ENCODE measurements around the gene ERGIC2. TPM values are rescaled to one million over a fixed set of nuclear protein-coding genes. Genes with fewer than 3 reads are reported as not detected.
"Not testable (repeated sequence)": the region's sequence is repeated elsewhere in the genome, so short reads cannot be mapped to it uniquely, and the experiment has no call there.

The ERGIC2 gene, protein sequence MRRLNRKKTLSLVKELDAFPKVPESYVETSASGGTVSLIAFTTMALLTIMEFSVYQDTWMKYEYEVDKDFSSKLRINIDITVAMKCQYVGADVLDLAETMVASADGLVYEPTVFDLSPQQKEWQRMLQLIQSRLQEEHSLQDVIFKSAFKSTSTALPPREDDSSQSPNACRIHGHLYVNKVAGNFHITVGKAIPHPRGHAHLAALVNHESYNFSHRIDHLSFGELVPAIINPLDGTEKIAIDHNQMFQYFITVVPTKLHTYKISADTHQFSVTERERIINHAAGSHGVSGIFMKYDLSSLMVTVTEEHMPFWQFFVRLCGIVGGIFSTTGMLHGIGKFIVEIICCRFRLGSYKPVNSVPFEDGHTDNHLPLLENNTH
- 95.6 and 108 TPM in 2 replicates for polyA plus RNA-seq (2014; cell fraction: cytosol; rRNA removed)
- 79.7 and 136 TPM in 2 replicates for polyA plus RNA-seq (2014; cell fraction: nucleus; rRNA removed)

DNA sequence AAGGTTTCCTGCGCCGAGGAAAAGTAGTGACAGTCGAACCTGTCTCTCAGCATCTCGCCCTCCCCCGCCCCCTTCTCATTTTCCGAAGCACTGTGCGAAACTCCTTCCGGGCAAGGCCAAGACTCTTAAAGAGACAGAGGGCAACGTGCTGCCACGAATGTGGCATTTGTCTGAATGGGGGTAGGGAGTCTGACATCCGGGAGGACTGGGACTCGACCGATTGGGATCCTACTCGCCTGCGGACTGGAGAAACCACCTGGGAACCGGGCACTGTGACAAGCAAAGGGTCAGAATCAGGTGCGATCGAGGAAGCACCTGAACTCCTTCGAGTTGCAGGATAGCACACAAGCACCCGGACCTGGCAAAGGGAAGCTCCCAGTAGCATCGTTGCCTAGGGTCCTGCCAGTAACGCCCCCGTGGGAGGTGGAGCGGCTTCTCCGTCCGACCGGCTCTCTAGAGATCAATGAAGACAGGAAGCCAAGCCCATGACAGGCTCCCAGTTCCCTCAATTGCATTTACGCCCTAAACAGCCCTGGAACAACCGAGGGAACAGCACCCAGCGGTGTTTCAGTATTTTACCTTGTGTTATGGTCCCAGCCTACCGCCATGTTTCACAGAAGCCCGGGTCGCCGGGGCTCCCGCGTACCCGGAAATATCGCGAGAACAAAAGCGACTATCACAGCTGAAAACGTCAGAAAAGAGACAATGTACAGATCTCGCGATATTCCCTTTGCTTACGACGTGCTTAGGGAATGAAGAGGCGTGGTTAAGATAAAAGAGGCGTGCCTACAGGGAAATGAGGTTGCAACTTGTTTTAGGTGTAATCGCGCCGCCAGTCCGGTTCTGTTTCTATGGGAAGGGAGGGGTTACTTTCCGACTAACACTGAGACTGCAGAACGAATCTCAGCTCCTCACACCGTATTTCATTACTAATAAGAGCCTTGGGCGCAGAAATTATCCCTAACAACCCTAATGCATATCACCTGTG is at the start of gene ERGIC2:
ERGIC2 (minus strand) TSS at position 637 of the 988 bp plus-strand sequence. CDS start 9,539 bp downstream, outside the sequence.
- DNase-seq (ENCODE audit: low spot score), result peak; percentile 100

DNA sequence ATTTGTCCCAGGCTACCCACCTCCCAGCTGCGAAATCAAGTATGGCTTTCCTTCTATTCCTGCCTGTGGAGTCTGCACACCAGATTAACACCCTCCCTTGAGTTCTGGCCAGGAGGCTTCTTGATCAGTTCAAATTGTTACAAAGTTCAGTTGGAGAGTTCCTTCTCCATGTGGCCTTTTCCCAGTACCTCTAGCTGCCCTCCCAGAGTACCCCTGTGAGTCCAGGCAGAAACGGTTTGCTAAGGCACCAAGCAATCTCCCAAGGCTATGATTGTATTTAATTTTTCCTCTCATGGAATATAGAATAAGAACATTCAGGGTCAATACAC is 49.7 kb upstream of the ERGIC2 start:
- DNase-seq (ENCODE audit: low spot score), result no peak

DNA sequence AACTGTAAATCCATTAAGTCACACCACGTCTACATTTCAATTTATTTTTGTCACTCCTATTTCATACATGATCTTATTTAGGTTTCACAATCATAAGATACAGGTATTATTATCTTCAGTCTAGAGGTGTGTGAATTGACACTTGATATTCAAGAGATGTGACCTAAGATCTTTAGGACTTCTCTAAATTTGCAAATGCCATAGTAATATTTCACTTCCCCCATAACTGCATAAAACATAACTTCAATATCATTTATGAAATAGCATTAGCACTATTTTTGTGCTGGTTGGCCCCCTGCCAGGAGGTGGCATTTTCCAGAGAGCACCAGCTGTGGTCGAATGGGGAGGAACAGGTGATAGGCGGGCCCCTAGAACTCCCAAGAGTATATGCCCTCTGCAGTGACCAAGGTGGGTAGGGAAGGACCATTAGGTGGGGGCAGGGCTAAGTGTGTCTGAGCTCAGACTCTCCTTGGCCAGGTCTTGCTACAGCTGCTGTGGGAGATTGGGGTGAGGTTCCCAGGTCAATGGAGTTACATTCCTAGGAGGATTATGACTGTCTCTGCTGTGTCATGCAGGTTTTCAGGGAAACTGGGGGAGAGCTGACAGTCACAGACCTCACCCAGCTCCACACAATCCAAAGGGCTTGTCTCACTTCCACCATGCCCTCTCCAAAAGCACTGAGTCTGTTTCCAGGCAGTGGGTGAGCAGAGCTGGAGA is 49.2 kb upstream of the ERGIC2 start:
- no peak for DNase-seq (ENCODE audit: low spot score)

- DNase-seq (ENCODE audit: low spot score), result no peak
Observed at GRCh38 chr12:29428633-29429032, 47.7 kb upstream of the ERGIC2 start.

GRCh38 chr12:29427964-29428363 is 47.0 kb upstream of the ERGIC2 start:
- DNase-seq (ENCODE audit: low spot score), result no peak

- no peak for DNase-seq (ENCODE audit: low spot score)
Observed at GRCh38 chr12:29426498-29426897, 45.5 kb upstream of the ERGIC2 start.

DNA sequence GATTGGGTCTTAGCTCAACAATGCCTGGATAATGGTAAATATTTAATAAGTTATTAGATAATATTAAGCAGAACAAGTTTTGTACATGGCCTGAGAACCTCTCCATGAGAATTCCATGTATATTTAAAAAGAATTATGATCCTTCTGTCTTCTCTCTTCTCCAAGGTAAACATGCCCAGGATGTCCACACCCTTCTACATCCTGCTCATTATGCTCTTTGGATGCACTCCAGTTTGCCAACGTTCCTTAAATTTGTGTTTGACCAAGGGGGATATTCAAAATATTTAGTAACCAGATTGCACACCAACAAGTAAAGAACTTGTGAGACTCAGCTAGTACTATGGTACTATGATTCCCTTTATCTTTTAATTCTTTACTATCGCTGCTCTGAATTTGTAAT is 44.8 kb upstream of the ERGIC2 start:
- no peak for DNase-seq (ENCODE audit: low spot score)

GRCh38 chr12:29416748-29417147 is 35.8 kb upstream of the ERGIC2 start:
- no peak for DNase-seq (ENCODE audit: low spot score)

- DNase-seq (ENCODE audit: low spot score), result no peak
Observed at GRCh38 chr12:29415111-29415510, 34.1 kb upstream of the ERGIC2 start.

- DNase-seq (ENCODE audit: low spot score), result no peak
Observed at GRCh38 chr12:29414368-29414767, 33.4 kb upstream of the ERGIC2 start.

GRCh38 chr12:29405561-29405960 is 24.6 kb upstream of the ERGIC2 start:
- DNase-seq (ENCODE audit: low spot score), result no peak

DNA sequence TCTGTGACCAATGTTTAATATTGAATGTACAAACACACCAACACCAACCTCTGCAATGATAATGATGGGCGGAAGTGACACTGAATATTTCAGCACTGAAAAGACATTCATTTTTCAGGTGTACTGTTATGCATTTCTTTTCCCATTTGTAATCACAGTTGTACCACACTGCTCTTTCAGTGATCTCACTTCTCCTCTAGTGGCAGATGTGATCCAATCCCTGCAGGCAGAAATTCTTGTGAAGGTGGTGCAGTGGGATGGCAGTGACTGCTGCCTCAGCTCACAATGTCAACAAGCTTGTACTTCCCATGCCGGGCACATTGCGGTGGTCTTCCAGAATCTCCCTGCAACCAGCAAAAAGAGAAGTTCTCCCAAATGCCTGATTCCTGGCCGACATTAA is 23.0 kb upstream of the ERGIC2 start:
- no peak for DNase-seq (ENCODE audit: low spot score)

GRCh38 chr12:29402437-29402836 is 21.5 kb upstream of the ERGIC2 start:
- DNase-seq (ENCODE audit: low spot score), result no peak

DNA sequence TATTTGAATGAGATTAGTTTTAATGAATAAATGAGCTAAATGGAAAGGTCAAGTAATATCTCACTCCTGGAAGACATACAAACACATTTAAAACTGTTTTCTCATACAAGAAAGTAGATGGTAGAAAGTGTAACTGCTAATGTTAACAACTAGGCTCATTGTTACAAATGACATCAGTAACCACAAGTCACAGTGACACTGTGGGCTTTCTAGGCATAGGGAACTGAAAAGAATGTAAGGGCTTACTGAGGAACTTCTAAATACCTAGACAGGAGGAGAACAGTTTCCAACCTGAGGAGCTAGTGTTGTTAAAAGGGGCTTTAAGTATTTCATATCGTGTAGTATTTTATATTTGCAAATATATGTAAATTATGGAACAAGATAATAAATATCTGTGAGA is 17.5 kb upstream of the ERGIC2 start:
- no peak for DNase-seq (ENCODE audit: low spot score)

DNA sequence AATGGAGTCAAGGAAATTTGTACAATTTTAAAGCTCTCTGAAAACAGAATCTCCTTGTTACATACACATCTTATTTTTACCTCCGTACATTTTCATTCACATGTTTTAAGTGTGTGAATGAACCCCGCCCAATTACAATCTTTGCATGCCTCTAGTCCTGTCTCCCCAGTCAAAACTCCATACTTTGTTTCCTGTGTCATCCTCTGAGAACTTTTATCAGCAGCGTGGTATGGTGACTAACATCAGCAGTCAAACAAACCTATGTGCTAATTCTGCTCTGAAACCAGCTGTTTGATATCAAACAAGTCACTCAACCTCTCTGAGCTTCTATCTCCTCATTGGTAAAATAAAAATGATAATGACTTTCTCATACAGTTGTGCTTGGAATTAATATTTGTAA is 15.8 kb upstream of the ERGIC2 start:
- no peak for DNase-seq (ENCODE audit: low spot score)

- no peak for DNase-seq (ENCODE audit: low spot score)
Observed at GRCh38 chr12:29395356-29395755, 14.4 kb upstream of the ERGIC2 start.

DNA sequence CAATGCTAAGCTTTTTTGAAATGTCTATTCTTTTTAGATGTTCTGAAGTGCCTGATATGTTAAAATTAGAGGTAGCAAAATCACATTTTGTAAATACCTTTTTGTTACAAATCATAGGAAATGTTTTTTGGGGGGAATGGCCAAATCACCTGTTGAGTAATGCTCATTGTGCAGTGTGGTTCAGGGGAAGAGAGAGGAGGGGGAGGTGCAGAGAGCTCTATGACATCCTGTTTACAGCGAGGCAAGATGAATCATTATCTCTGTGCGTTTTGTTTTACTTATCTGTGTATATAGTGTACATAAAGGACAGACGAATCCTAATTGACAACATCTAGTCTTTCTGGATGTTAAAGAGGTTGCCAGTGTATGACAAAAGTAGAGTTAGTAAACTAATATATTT is 9.4 kb upstream of the ERGIC2 start:
- DNase-seq (ENCODE audit: low spot score), result not testable (repeated sequence)

DNA sequence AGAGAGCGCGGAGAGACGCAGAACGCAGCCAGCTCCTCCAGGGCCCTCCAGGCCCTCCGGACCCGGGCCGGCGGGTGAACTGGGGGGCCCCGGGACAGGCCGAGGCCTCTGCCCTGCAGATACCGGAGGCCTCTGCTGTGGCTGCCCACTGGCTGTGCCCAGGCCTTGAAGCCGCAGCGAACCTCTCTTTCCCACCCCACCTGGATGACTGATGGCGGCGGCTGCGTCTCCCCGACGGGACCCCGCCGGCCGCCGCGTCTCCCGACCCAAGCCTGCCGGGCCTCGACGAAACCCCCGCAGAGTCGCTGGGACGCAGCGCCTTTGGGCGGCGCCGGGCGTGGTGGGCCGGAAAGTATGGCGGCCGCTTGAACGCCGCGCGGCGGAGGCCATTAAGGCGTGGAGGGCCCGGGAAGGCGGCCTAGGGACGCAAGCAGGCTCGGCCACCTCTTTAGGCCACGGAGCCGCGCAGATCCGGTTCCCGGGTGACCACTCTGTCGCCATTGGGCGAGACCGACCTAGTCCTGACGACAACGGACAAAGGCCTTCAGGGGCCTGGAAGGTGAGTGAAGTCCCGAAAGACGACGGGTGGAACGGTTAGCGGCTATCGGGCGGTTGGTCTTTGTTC is 8.4 kb upstream of the ERGIC2 start:
- no peak for DNase-seq (ENCODE audit: low spot score)

GRCh38 chr12:29386084-29386680 is 5.2 kb upstream of the ERGIC2 start:
- DNase-seq (ENCODE audit: low spot score), result not testable (repeated sequence)

GRCh38 chr12:29385194-29385593 is 4.2 kb upstream of the ERGIC2 start:
- not testable (repeated sequence) for DNase-seq (ENCODE audit: low spot score)

GRCh38 chr12:29382251-29382650 is 1.3 kb upstream of the ERGIC2 start:
- DNase-seq (ENCODE audit: low spot score), result no peak
